KOPT-K1 (cell line): Measurements from ENCODE around the gene MYO1G.
A peak's percentile ranks its signal among the peaks of the same experiment; 100 is the strongest.
"Not testable (repeated sequence)": the region's sequence is repeated elsewhere in the genome, so short reads cannot be mapped to it uniquely, and the experiment has no call there.

Experiments used
- H3K27ac ChIP-seq: fragments of 200-600 bp; sonication (generic); 2 replicates; pipeline ENCODE4 v1.5.1; 2016; ENCODE audit warnings: antibody characterized with exemption, mild to moderate bottlenecking, low read depth, low read length; ENCODE audit not compliant: poor library complexity, severe bottlenecking
- H3K36me3 ChIP-seq: fragments of 200-600 bp; sonication (generic); 2 replicates; pipeline ENCODE4 v1.5.1; 2017; ENCODE audit warnings: antibody characterized with exemption, mild to moderate bottlenecking, low read length, moderate library complexity; ENCODE audit not compliant: insufficient read depth
- H3K9me3 ChIP-seq: fragments of 200-600 bp; sonication (generic); 2 replicates; pipeline ENCODE4 v1.5.1; 2017; ENCODE audit warnings: antibody characterized with exemption, low read length, mild to moderate bottlenecking; ENCODE audit not compliant: insufficient read depth, poor library complexity, severe bottlenecking

Gene MYO1G

GRCh38 chr7:45007106-45007505 lies 28.3 kb upstream of the MYO1G start:
- H3K27ac ChIP-seq, result no peak overlapping the region
- peaks cover 84% of the 10 kb centered on the region for H3K36me3 ChIP-seq
- H3K9me3 ChIP-seq, result no peaks in the 10 kb centered on the region

DNA sequence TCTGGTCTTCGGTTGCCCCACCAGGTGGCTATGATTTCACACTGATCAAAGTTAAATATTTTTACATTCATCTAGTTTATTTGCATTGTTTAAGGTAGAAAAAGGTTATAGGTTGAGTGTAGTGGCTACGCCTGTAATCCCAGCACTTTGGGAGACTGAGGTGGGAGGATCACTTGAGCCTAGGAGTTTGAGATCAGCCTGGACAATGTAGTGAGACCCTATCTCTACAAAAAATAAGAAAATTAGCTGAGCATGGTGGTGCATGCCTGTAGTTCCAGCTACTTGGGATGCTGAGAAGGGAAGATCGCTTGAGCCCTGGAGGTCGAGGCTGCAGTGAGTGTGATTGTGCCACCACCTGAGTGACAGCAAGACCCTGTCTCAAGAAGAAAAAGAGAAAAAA lies 25.0 kb upstream of the MYO1G start:
- H3K36me3 ChIP-seq, result peaks cover 60% of the 10 kb centered on the region
- H3K27ac ChIP-seq, result no peak overlapping the region
- H3K9me3 ChIP-seq, result no peaks in the 10 kb centered on the region

GRCh38 chr7:45001826-45002225 lies 23.0 kb upstream of the MYO1G start:
- peak overlapping the region; percentile 99 for H3K27ac ChIP-seq
- H3K36me3 ChIP-seq, result peaks cover 45% of the 10 kb centered on the region
- no peaks in the 10 kb centered on the region for H3K9me3 ChIP-seq

DNA sequence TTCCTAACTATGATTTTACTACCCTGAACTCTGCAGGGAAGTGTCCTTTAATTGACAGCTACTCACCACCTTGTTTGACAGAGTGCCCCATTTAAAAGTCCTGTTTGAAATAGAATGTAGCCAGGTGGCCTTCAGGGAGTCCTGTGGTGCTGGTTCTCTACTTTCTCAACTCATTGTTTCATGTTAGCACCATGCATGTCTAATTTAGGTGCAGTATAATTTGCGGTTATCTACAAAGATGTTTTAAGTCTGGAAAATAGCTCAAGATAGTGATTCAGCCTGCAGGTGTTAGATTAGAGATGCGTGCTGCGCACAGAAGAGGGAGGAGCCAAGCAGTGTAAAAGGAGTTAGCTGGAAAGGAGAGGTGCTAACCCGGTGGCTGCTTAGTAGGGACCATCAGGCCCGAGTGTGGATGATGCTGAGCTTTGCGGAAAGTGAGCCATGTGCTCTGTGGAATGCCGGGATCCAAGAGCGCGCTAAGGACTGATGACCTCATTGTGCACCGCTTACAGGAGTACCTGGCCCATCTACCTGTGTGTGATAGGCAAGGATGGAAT lies 22.4 kb upstream of the MYO1G start:
- Histone ChIP-seq H3K36me3 (peaks cover 39% of the 10 kb centered on the region), H3K27ac (peak overlapping the region; percentile 99)

DNA sequence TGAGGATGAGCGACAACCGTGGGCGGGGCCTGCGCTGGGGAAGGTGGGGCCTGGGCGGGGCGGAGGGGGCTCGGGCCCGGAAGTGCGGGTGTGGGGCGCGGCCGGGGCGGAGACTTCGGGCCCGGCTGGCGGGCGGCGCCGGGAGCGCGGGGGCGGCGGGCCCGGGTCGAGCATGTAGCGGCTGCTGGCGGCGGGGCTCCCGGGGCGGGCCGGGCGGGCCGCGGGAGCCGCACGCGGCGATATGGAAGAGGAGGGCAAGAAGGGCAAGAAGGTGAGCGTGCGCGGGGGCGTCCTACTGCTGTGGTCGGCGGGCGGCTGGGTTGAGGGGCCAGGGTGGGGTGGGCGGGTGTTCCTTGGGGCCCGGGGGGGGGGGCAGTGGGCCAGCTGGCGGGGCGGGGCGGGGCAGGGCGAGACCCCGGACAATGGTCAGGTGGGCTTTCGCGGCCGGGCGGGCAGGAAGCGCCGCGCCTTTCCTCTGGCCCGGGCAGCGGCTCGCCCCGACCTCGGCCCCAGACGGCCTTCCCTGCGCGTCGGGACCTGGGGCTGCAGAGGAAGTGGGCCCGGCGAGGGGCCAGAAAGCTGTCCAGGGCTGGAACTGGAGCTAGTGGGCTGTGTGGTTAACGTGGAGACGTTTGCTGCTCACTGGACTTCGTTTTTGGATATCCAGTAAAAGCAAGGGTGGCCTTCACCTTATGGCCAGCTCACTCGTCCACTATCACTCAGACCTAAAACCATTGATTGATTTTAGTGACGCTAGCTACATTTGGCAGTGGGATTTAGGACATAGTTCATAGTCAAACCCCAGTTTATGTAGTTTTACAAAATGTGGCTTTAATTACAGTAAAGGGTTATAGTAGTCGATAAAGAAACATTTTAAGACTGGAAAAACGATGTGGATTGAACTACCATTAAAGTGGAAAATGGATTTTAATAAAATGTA lies 21.5 kb upstream of the MYO1G start, which contains the start of gene CCM2:
Gene CCM2 (plus strand): TSS at position 109 of the 940 bp plus-strand sequence. CDS start 133 bp downstream, at position 242.
- no peaks in the 10 kb centered on the region for H3K9me3 ChIP-seq
- peaks cover 31% of the 10 kb centered on the region for H3K36me3 ChIP-seq
- H3K27ac ChIP-seq, result peak within 1 kb of the TSS; percentile 99

More for the DNA sequence above, 22.4 kb upstream of the MYO1G start:
- H3K9me3 ChIP-seq, result no peaks in the 10 kb centered on the region

GRCh38 chr7:44999245-45000092 lies 20.7 kb upstream of the MYO1G start:
- Histone ChIP-seq H3K9me3 (no peaks in the 10 kb centered on the region), H3K36me3 (peaks cover 24% of the 10 kb centered on the region), H3K27ac (peak overlapping the region; percentile 99)

- H3K27ac ChIP-seq, result peak overlapping the region; percentile 99
- no peaks in the 10 kb centered on the region for H3K9me3 ChIP-seq
Observed at GRCh38 chr7:44998153-44998871, 19.5 kb upstream of the MYO1G start.

DNA sequence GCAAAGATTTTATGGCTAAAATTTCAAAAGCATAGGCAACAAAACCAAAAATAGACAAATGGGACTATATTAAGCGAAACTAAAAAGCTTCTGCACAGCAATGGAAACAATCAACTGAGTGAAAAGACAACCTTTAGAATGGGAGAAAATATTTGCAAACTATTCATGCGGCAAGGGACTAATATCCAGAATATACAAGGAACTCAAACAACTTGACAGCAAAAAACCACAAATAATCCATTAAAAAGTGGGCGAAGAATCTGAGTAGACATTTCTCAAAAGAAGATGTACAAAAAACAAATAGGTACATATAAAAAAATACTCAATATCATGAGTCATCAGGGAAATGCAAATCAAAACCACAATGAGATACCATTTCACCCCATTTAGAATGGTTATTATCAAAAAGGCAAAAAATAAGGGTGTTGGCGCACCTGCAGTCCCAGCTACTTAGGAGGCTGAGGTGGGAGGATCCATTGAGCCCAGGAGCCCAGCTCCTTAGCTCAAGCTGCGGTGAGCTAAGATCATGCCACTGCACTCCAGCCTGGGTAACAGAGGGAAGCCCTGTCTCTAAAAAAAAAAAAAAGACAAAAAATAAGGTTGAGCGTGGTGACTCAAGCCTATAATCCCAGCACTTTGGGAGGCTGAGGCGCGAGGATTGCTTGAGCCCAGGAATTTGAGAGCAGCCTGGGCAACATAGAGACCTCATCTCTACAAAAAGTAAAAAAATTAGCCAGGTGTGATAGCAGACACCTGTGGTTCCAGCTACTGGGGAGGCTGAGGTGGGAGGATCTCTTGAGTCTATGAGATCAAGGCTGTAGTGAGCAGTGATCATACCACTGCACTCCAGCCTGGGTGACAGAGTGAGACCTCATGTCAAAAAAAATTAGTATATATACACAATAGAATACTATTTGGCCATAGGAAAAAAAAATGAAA lies 17.0 kb upstream of the MYO1G start:
- H3K9me3 ChIP-seq, result no peaks in the 10 kb centered on the region
- H3K27ac ChIP-seq, result peak overlapping the region; percentile 99
- H3K36me3 ChIP-seq, result no peaks in the 10 kb centered on the region

More at GRCh38 chr7:44998153-44998871, 19.5 kb upstream of the MYO1G start:
- H3K36me3 ChIP-seq, result peaks cover 17% of the 10 kb centered on the region

- Histone ChIP-seq H3K9me3 (no peaks in the 10 kb centered on the region), H3K27ac (peak overlapping the region; percentile 99), H3K36me3 (no peaks in the 10 kb centered on the region)
Observed at GRCh38 chr7:44994877-44995554, 16.2 kb upstream of the MYO1G start.

- H3K27ac ChIP-seq, result peak overlapping the region; percentile 99
- not testable (repeated sequence) for H3K9me3 ChIP-seq, H3K36me3 ChIP-seq
Observed at GRCh38 chr7:44992004-44992795, 13.4 kb upstream of the MYO1G start.

GRCh38 chr7:44990109-44991023 lies 11.6 kb upstream of the MYO1G start:
- H3K27ac ChIP-seq, result peak overlapping the region; percentile 35

GRCh38 chr7:44989132-44989531 lies 10.3 kb upstream of the MYO1G start:
- Histone ChIP-seq H3K27ac (no peak overlapping the region), H3K9me3 (no peaks in the 10 kb centered on the region), H3K36me3 (peaks cover 22% of the 10 kb centered on the region)

More at GRCh38 chr7:44990109-44991023, 11.6 kb upstream of the MYO1G start:
- H3K36me3 ChIP-seq, result peaks cover 10% of the 10 kb centered on the region
- no peaks in the 10 kb centered on the region for H3K9me3 ChIP-seq
